Effector memory CD8-positive, alpha-beta T cell (primary cell): Measurements from ENCODE around the gene SPOCK1.

Experiments used
- ATAC-seq: fragments of 150-1000 bp; cut with Tn5 transposase; replicated peaks from 2 replicates; pipeline ENCODE4 v1.10.0; 2021; ENCODE audit warnings: mild to moderate bottlenecking, moderate library complexity
- DNase-seq, 3 experiments: peaks; one replicate each; pipeline ENCODE4 v3.0.0; 2021
- H3K27ac Mint-ChIP-seq, 2 donors: one replicate each; pipeline ENCODE4 v1.8.0; 2022; ENCODE audit warnings: mild to moderate bottlenecking in 2 of 2, mixed read lengths in 2 of 2, moderate library complexity in 2 of 2
- H3K27me3 Mint-ChIP-seq, 2 donors: one replicate each; pipeline ENCODE4 v1.8.0; 2022; ENCODE audit warnings: mixed read lengths in 2 of 2
- H3K36me3 Mint-ChIP-seq: one replicate; pipeline ENCODE4 v1.8.0; 2022; ENCODE audit warnings: mild to moderate bottlenecking, moderate library complexity, mixed read lengths; ENCODE audit not compliant: insufficient read depth
- H3K4me1 Mint-ChIP-seq, 2 donors: one replicate each; pipeline ENCODE4 v1.8.0; 2022; ENCODE audit warnings: low read depth in 2 of 2, mixed read lengths in 2 of 2
- H3K4me3 Mint-ChIP-seq, 2 donors: one replicate each; pipeline ENCODE4 v1.8.0; 2022; ENCODE audit warnings: mild to moderate bottlenecking in 2 of 2, mixed read lengths in 2 of 2, moderate library complexity in 2 of 2
- H3K9me3 Mint-ChIP-seq, 2 donors: one replicate each; pipeline ENCODE4 v1.8.0; 2022; ENCODE audit warnings: mixed read lengths in 2 of 2

The SPOCK1 gene

GRCh38 chr5:137412136-137412535, 87.0 kb downstream of the SPOCK1 start:
- H3K27me3 Mint-ChIP-seq: peaks cover 0 to 8% of the 10 kb centered on the region in 2 donors
- no peak overlapping the region for H3K4me3 Mint-ChIP-seq
- peaks cover 3 to 7% of the 10 kb centered on the region in 2 donors for H3K9me3 Mint-ChIP-seq
- H3K4me1 Mint-ChIP-seq: no peaks in the 10 kb centered on the region
- ATAC-seq: no peak
- no peak for DNase-seq
- no peaks in the 10 kb centered on the region for H3K36me3 Mint-ChIP-seq
- no peak overlapping the region for H3K27ac Mint-ChIP-seq

- Mint-ChIP-seq H3K4me3 (no peak overlapping the region), H3K27ac (no peak overlapping the region), H3K27me3 (peaks cover 0 to 15% of the 10 kb centered on the region in 2 donors), H3K4me1 (no peaks in the 10 kb centered on the region), H3K36me3 (no peaks in the 10 kb centered on the region), H3K9me3 (no peaks in the 10 kb centered on the region)
- DNase-seq: no peak
- no peak for ATAC-seq
Observed at GRCh38 chr5:137410234-137411010, 88.7 kb downstream of the SPOCK1 start.

- Mint-ChIP-seq H3K4me1 (no peaks in the 10 kb centered on the region), H3K27me3 (peaks cover 0 to 20% of the 10 kb centered on the region in 2 donors), H3K36me3 (no peaks in the 10 kb centered on the region), H3K4me3 (no peak overlapping the region), H3K27ac (no peak overlapping the region), H3K9me3 (no peaks in the 10 kb centered on the region)
- no peak for DNase-seq
- ATAC-seq: no peak
Observed at GRCh38 chr5:137409736-137410135, 89.4 kb downstream of the SPOCK1 start.

- DNase-seq (no peak), ATAC-seq (no peak)
- Mint-ChIP-seq H3K27ac (no peak overlapping the region), H3K9me3 (no peaks in the 10 kb centered on the region), H3K4me3 (no peak overlapping the region), H3K4me1 (no peaks in the 10 kb centered on the region), H3K36me3 (no peaks in the 10 kb centered on the region), H3K27me3 (peaks cover 7 to 32% of the 10 kb centered on the region in 2 donors)
Observed at GRCh38 chr5:137407090-137407489, 92.0 kb downstream of the SPOCK1 start.

- H3K4me3 Mint-ChIP-seq: no peak overlapping the region
- no peak overlapping the region for H3K27ac Mint-ChIP-seq
- DNase-seq: no peak
- ATAC-seq: no peak
- no peaks in the 10 kb centered on the region for H3K9me3 Mint-ChIP-seq
- H3K4me1 Mint-ChIP-seq: no peaks in the 10 kb centered on the region
- no peaks in the 10 kb centered on the region for H3K36me3 Mint-ChIP-seq
- peaks cover 7 to 32% of the 10 kb centered on the region in 2 donors for H3K27me3 Mint-ChIP-seq
Observed at GRCh38 chr5:137405393-137405792, 93.7 kb downstream of the SPOCK1 start.

GRCh38 chr5:137403869-137404268, 95.3 kb downstream of the SPOCK1 start:
- Mint-ChIP-seq H3K4me3 (no peak overlapping the region), H3K4me1 (no peaks in the 10 kb centered on the region), H3K27me3 (peaks cover 7 to 26% of the 10 kb centered on the region in 2 donors), H3K36me3 (no peaks in the 10 kb centered on the region), H3K27ac (no peak overlapping the region), H3K9me3 (no peaks in the 10 kb centered on the region)
- ATAC-seq (no peak), DNase-seq (no peak)

- Mint-ChIP-seq H3K27me3 (peaks cover 7 to 24% of the 10 kb centered on the region in 2 donors), H3K27ac (no peak overlapping the region), H3K4me1 (no peaks in the 10 kb centered on the region), H3K4me3 (no peak overlapping the region), H3K36me3 (no peaks in the 10 kb centered on the region), H3K9me3 (no peaks in the 10 kb centered on the region)
- no peak for DNase-seq
- ATAC-seq: no peak
Observed at GRCh38 chr5:137402436-137403187, 96.5 kb downstream of the SPOCK1 start.

GRCh38 chr5:137401946-137402345, 97.2 kb downstream of the SPOCK1 start:
- DNase-seq (no peak), ATAC-seq (no peak)
- H3K36me3 Mint-ChIP-seq: no peaks in the 10 kb centered on the region
- peaks cover 7 to 24% of the 10 kb centered on the region in 2 donors for H3K27me3 Mint-ChIP-seq
- no peak overlapping the region for H3K27ac Mint-ChIP-seq
- H3K4me1 Mint-ChIP-seq: no peaks in the 10 kb centered on the region
- H3K9me3 Mint-ChIP-seq: no peaks in the 10 kb centered on the region
- no peak overlapping the region for H3K4me3 Mint-ChIP-seq

- no peak for DNase-seq
- H3K27ac Mint-ChIP-seq: no peak overlapping the region
- peaks cover 7 to 19% of the 10 kb centered on the region in 2 donors for H3K27me3 Mint-ChIP-seq
- no peak for ATAC-seq
- no peak overlapping the region for H3K4me3 Mint-ChIP-seq
- H3K36me3 Mint-ChIP-seq: no peaks in the 10 kb centered on the region
- H3K9me3 Mint-ChIP-seq: no peaks in the 10 kb centered on the region
- H3K4me1 Mint-ChIP-seq: no peaks in the 10 kb centered on the region
Observed at GRCh38 chr5:137400571-137400970, 98.6 kb downstream of the SPOCK1 start.

- no peaks in the 10 kb centered on the region for H3K4me1 Mint-ChIP-seq
- DNase-seq (no peak), ATAC-seq (no peak)
- no peak overlapping the region for H3K27ac Mint-ChIP-seq
- no peak overlapping the region for H3K4me3 Mint-ChIP-seq
- no peaks in the 10 kb centered on the region for H3K9me3 Mint-ChIP-seq
- no peaks in the 10 kb centered on the region for H3K36me3 Mint-ChIP-seq
- peaks cover 7 to 12% of the 10 kb centered on the region in 2 donors for H3K27me3 Mint-ChIP-seq
Observed at GRCh38 chr5:137399911-137400310, 99.2 kb downstream of the SPOCK1 start.

GRCh38 chr5:137398751-137399150, 100.4 kb downstream of the SPOCK1 start:
- Mint-ChIP-seq H3K27ac (no peak overlapping the region), H3K27me3 (peaks cover 6 to 10% of the 10 kb centered on the region in 2 donors), H3K36me3 (no peaks in the 10 kb centered on the region), H3K9me3 (no peaks in the 10 kb centered on the region), H3K4me3 (no peak overlapping the region), H3K4me1 (no peaks in the 10 kb centered on the region)
- DNase-seq: no peak
- no peak for ATAC-seq

GRCh38 chr5:137398154-137398553, 101.0 kb downstream of the SPOCK1 start:
- ATAC-seq (no peak), DNase-seq (no peak)
- Mint-ChIP-seq H3K4me3 (no peak overlapping the region), H3K9me3 (no peaks in the 10 kb centered on the region), H3K27ac (no peak overlapping the region), H3K27me3 (peaks cover under 1 to 6% of the 10 kb centered on the region in 2 donors), H3K36me3 (no peaks in the 10 kb centered on the region), H3K4me1 (no peaks in the 10 kb centered on the region)

GRCh38 chr5:137395011-137395755, 103.9 kb downstream of the SPOCK1 start:
- peaks cover 8 to 13% of the 10 kb centered on the region in 2 donors for H3K27me3 Mint-ChIP-seq
- H3K9me3 Mint-ChIP-seq: peaks cover 0 to 6% of the 10 kb centered on the region in 2 donors
- no peak for DNase-seq
- H3K4me1 Mint-ChIP-seq: no peaks in the 10 kb centered on the region
- no peak overlapping the region for H3K27ac Mint-ChIP-seq
- ATAC-seq: no peak
- H3K4me3 Mint-ChIP-seq: no peak overlapping the region
- no peaks in the 10 kb centered on the region for H3K36me3 Mint-ChIP-seq
